HUDEP-2 (cell line): ENCODE results near the gene GPD2.

Source experiments
- DNase-seq, 76 experiments: peaks; one replicate each; lab custom pipeline; 2025; ENCODE audit not compliant: unreplicated experiment in 76 of 76; lab: John Stamatoyannopoulos, UW

The GPD2 gene

GRCh38 chr2:156435718-156436496, at the start of gene GPD2:
Gene GPD2, plus strand, starts transcription at chr2:156436379. Its CDS starts 39,727 bp downstream, at chr2:156476106.
- peak in 73 of 76 experiments; percentile 10 to 79 (median 58) for DNase-seq

DNA sequence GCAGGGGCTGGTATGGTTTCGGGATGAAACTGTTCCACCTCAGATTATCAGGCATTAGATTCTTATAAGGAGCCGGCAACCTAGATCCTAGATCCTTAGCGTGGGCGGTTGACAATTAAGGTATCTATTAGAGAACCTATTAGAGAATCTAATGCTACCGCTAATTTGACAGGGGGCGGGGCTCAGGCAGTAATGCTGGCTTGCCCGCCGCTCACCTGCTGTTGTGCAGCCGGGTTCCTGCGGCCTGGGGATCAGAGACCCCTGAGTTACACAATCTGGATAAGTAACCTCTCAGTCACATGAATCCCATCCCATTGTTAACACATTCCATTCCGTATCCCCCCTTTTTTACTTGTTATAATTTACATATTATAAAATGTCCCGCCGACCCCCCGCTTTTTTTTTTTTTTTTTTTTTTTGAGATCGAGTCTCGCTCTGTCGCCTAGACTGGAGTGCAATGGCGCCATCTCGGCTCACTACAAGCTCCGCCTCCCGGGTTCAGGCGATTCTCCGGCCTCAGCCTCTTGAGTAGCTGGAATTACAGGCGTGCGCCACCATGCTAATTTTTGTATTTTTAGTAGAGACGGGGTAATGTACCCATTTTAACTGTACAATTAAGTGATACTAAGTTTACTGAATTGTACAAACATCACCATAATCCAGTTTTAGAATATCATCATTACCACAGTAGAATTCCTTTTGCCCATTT, 42.0 kb upstream of the GPD2 start:
- peak in 3 of 76 experiments; percentile 2 to 22 (median 3) for DNase-seq

GRCh38 chr2:156396126-156396525, 40.1 kb upstream of the GPD2 start:
- no peak for DNase-seq

- no peak for DNase-seq
These were observed 39.0 kb upstream of the GPD2 start for GRCh38 chr2:156397229-156397628.

DNA sequence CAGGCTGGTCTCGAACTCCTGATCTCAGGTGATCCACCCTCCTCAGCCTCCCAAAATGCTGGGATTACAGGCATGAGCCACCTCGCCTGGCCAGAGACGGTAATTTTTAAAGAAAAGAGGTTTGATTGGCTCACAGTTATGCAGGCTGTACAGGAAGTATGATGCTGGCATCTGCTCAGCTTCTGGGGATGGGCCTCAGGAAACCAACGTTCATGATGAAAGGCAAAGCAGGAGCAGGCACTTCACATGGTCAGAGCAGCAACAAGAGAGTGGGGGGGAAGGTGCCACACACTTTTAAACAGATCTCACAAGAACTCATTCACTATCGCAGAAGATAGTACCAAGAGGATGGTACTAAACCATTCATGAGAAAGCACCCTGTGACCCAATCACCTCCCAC, 38.0 kb upstream of the GPD2 start:
- DNase-seq: no peak

- no peak for DNase-seq
These were observed 36.8 kb upstream of the GPD2 start for GRCh38 chr2:156399224-156399949.

DNA sequence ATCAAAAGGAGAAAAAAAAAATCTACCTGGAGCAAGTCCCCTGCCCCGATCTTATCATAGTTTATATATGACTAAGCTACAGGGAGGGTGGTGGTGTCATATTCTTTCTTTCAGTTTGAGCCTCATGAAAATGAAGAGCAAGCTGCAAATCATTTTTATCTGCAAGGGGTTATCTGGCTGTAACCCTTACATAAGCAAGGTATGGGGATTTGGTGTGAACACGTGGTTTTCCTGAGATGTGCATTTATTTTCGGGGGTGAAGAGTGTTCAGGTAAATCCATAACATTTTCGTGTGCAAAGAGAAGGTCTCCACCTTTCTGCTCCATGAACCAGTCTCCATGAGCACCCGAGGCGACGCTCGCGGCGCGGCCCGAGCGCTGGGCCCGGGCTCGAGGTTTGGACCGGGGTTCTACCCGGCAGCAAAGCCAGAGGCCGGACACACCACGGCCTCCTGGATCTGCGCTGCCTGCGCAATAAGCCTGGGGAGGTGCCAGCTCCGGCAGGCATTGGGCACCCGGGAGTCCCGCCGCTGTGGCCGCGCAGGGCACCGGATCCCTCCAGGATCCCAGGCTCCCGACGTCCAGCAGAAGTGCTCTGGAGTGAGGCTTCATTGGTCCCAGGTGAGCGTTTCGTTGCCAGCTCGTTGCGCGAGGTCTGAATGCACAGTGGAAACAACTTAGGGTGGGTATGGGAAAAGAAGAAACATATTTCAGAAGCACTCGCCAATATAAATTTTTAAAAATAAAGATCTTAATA, 36.1 kb upstream of the GPD2 start:
- peak in 64 of 76 experiments; percentile 13 to 92 (median 58) for DNase-seq

GRCh38 chr2:156400706-156401678, 35.2 kb upstream of the GPD2 start:
- peak in 72 of 76 experiments; percentile 6 to 92 (median 66) for DNase-seq

- DNase-seq: no peak
These were observed 34.3 kb upstream of the GPD2 start for GRCh38 chr2:156401861-156402260.

DNA sequence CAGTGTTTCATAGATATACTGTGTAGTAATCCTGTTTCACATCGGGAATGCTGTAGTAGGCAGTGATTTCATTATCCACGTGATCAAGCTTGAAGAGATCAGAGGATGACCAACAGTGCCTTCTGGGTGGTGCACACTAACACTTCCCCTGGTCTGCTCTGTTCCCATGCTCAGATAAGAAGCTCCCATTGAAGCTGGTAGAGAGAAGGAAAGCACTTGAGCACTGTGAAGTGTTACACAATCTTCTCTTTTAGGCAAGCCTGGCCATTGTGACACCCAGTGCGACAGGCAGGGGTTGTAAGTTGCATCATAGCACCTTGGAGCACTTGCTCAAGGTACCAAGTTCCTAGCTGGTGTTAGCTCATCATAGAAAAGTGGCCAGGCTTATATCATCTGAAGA, 30.6 kb upstream of the GPD2 start:
- DNase-seq: peak in 1 of 76 experiments; percentile 17

DNA sequence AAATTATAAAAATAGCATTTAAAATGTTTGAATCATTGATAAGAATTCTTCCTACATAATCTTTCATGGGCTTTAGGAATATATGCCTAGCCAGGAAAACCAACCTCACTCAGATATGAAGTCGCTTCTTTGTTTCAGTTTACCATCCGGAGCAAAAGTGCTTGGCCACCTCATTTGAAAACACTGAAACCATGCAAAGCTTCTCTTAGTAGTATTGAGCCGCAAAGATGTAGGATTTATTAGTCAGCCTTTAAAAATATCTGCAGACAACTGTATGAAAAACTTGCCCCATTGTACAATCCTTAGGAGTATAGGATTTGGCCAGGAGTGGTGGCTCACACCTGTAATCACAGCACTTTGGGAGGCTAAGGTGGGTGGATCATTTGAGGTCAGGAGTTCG, 24.3 kb upstream of the GPD2 start:
- no peak for DNase-seq

DNA sequence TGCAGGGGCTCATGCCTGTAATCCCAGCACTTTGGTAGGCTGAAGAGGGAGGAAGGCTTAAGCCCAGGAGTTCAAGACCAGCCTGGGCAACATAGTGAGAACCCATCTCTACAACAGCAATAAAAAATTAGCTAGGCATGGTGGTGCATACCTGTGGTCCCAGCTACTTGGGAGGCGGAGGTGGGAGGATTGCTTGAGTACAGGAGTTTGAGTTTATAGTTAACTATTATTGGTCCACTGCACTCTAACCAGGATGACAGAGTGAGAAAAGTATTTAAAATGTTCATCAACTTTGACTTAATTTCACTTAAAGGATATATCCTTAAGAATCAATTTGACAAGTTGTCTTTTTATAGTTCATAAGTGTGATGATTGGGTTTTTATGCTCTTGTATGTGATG, 14.3 kb upstream of the GPD2 start:
- DNase-seq: no peak

DNA sequence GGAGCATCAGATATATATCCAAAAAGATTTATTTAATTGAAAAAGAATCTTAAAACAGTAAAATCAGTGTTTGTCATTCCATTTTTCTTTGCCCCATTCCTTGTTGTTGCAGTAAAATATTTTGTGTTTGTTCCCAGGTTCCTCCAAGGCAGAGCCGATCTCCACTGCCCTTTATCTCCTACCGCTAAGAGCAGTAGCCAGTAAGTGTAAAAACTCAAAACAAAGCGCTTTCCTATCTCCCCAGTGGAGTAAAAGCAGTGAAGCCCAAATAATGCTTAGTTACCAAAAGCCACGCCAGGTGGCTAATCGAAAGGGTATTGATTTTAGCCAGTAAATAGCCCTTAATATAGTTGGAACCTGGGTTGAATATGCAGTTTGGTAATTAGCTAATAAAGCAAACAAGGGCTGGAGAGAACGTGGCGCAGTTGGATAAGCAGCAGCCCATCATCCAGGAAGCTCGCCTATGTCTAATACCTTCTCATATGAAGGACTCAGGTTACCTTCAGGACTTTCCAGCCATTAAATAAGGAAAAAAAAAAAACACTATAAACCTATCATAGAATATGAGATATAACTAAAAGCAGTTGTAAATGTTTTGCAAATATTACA, 12.4 kb upstream of the GPD2 start:
- DNase-seq: no peak

DNA sequence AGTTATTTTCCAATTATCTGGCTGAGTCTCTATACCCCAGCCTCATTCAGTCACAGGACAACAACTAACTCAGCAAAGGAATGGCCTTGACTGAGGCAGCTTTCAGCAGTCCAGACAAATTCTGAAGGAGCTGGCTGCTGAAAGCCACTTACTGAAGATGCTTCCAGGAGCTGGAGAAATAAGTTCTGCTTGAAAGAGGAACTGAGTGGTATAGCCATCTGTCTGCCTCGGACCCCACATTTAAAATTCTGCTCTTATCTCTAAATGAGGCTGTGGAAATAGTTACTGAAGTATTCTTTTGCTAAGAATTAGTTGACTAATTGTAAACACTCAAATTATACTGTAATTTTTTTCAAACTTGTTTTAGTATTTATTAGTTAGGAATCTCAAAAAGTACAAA, 9.1 kb upstream of the GPD2 start:
- DNase-seq: no peak

DNA sequence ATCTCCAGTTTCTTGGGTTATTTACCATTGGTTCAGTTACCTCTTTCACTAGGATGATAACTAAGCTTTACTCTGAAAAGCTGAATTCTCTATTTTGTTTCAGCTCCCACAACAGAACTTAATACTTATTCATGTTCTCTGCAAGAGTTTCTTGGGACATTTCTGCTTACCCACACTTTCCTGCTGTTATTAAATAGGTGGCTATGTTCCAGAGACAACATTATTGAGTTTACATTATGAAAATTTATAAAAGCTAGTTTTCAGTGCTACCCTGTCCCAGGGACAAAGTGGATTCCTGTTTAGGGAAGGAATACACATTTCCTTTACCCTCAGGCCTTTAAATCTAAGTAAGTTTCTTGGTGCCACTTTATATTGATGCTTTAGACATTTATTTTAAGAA, 7.0 kb upstream of the GPD2 start:
- no peak for DNase-seq

DNA sequence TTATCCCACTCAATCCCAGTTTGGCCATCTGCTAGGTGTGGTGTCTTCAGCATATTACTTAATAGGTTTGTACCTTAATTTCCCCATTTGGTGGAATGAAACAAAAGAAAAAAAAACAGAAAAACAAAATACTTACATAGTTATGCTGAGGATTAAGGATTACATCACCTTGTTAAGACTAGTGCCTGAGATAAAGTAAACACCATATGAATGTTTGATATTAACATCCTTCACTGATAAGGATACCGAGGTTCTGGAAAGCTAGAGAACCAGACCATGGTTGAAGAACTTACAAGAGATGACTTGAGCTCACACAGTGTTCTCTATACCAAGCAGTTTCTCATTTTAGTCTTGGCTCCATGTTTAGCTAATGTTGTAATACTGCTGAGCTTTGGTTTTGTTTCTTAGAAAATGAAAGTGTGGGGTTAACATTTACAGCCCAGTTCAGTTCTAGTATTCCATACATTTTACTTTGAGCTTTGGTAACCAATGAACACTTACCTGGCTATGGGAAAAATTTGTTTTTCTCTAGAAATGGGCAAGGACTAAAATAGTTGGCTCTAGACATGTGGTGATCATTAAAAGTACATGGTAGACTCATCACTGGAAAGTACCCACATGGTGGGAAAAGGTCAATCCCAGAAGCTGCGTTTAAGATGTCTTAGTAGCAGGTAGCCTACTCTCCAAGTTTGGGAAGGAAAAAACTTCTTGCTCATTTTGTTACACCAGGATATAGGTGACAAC, 5.8 kb upstream of the GPD2 start:
- DNase-seq: no peak

- DNase-seq: peak in 5 of 76 experiments; percentile 1 to 23 (median 17)
These were observed 5.2 kb upstream of the GPD2 start for GRCh38 chr2:156430980-156431358.
